ENCODE measurements around the gene NTN5. TPM values are rescaled to one million over a fixed set of nuclear protein-coding genes. Genes with fewer than 3 reads are reported as not detected.

Gene NTN5
- polyA plus RNA-seq, 6 donors from 2014 or later = not detected

DNA sequence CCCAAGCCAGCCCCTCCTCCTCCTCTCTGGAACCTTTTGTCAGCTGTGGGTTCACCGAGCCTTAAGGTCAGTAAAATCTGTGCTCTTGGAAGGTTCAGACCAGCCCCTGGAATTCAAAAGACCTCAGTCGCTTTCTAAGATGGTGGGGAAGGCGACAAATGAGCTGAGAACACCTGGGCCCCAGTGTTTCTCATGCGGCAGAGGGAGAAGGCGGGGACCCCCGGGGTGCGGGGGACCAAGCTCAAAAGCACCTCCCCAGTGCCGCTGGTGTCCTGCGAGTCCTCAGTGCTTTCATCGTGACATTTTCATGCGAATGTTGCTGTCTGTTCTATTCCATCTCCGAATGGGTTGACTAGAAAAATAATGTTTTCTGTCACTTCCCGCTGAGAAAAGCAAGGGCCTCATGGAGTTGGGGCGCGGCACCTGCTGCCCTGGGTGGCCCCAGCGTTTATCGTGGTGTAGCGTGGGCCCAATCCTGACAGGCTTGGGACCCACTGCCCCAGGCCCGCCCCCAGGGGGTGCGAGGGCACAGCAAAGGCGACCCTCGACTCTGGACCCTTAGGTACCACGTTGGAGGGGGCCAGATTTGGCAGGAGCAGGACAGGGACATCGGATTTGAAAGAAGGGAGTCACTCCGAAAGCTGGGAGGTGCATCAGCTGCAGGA, 751 bp upstream of the NTN5 start:
- peak overlapping the region in 1 of 6 donors; percentile 8 for H3K27ac Mint-ChIP-seq
- H3K9me3 Mint-ChIP-seq = peaks cover 0 to 11% (median 0%) of the 10 kb centered on the region in 7 donors

DNA sequence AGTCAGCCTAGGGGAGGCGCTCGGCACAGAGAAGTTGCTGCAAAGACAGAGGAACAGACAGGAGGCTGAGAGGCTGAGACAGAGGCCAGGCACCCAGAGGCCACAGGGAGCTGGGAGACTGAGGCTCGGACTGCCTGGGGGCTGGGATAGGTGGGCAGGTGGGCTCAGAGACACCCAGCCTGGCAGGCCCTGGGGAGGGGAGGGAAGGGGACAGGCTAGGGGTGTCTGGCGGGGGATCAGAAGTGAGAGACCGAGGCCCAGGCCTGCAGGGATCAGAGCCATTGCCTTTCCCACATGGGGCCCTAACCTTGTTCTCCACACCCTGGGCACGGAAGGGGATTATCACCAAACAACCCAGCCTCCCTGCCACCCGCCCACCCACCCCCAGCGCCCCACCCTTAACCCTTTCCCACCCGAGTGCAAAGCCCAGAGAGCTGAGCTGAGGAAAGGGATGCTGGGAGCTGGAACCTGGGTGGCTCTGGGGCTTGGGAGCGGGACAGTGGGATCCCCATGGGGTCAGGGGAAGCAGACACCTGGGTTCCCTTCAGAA, 1.3 kb downstream of the NTN5 start:
- Mint-ChIP-seq H3K36me3 (no peaks in the 10 kb centered on the region), H3K27ac (peak overlapping the region in 1 of 6 donors; percentile 85), H3K27me3 (peaks cover 0 to 5% (median 3%) of the 10 kb centered on the region in 3 donors), H3K9me3 (peaks cover 0 to 12% (median 0%) of the 10 kb centered on the region in 7 donors), H3K4me3 (no peak overlapping the region), H3K4me1 (peaks cover 14 to 17% (median 15%) of the 10 kb centered on the region in 3 donors)
- ATAC-seq (ENCODE audit: low read depth in 2 of 2) (no peak), DNase-seq (no peak)

More for the DNA sequence above, 751 bp upstream of the NTN5 start:
- Mint-ChIP-seq H3K4me1 (peaks cover 14 to 17% (median 15%) of the 10 kb centered on the region in 3 donors), H3K4me3 (no peak overlapping the region), H3K36me3 (no peaks in the 10 kb centered on the region), H3K27me3 (peaks cover 0 to 5% (median 3%) of the 10 kb centered on the region in 3 donors)
- ATAC-seq (ENCODE audit: low read depth in 2 of 2) (no peak), DNase-seq (no peak)

DNA sequence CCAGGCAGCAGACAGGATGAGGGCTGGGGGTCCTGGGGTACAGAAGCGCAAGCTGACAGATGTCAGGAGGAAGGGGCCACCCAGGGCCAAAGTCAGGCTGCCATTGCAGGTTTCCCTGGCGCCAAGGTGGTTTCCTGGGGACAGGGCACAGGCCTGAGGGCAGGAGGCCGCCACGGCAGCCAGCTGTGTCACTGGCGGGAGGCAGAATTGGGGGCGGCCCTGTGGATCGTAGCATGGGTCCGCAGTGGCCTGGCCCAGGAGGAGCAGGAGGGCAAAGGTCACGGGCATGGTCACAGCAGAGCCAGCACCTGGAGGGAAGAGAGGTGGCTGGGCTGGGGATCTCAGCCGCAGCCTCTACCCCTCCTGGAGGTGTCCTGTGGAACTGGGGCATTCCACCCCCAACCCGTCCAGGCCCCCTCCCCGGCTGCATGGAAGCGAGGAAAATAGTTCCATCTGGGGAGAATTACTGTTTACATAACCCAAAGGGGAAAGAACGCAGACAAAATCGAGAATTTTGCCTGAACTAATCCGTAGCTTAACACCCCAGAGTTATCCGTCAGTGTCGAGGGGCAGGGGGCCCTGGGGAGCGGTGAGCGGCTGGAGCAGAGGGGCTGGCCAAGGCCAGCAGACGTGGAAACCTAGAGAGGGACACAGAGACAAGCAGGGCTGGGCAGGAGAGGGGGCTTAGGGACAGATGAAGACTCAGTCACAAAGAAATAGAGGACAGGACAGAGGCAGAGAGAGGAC, 1.9 kb downstream of the NTN5 start:
- DNase-seq = no peak
- peak overlapping the region in 1 of 6 donors; percentile 85 for H3K27ac Mint-ChIP-seq

DNA sequence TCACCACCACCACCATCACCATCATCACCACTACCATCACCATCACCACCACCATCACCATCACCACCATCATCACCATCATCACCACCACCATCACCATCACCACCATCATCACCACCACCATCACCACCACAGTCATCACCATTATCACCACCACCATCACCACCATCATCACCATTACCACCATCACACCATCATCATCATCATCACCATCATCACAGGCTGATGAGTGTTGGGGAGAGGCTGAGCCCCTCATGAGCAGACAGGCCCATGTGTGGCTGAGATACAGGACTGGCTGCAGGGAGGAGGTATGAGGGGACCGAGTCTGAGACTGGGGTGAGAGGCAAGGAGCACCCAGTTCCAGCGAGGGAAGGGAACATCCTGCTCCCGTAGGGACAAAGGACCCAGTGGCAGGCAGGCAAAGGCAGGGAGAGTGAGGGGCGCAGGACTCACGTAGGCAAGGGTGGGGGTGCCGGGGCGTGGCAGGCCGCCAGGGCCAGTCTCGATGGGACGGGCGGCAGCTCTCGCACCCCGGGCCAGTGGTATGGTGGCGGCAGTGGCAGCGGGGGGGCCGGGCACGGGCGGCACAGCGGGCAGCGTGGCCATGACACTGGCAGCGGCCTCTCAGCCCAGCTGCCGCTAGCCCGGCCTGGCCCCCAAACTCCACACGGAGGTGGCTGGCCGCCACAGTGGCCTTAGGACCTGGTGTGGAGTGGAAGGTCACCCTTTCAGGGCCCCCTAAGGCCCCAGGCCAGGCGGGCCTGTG, 2.7 kb downstream of the NTN5 start:
- no peak overlapping the region for H3K4me3 Mint-ChIP-seq
- H3K27ac Mint-ChIP-seq = peak overlapping the region in 1 of 6 donors; percentile 66
- no peak for DNase-seq
- peaks cover 0 to 12% (median 0%) of the 10 kb centered on the region in 7 donors for H3K9me3 Mint-ChIP-seq
- no peak for ATAC-seq (ENCODE audit: low read depth in 2 of 2)
- peaks cover 8 to 11% (median 10%) of the 10 kb centered on the region in 3 donors for H3K4me1 Mint-ChIP-seq
- no peaks in the 10 kb centered on the region for H3K36me3 Mint-ChIP-seq
- H3K27me3 Mint-ChIP-seq = no peaks in the 10 kb centered on the region

More for the DNA sequence above, 1.9 kb downstream of the NTN5 start:
- H3K4me1 Mint-ChIP-seq = peaks cover 14 to 17% (median 15%) of the 10 kb centered on the region in 3 donors
- peaks cover 0 to 12% (median 0%) of the 10 kb centered on the region in 7 donors for H3K9me3 Mint-ChIP-seq
- no peak for ATAC-seq (ENCODE audit: low read depth in 2 of 2)
- H3K4me3 Mint-ChIP-seq = peak overlapping the region in 1 of 8 donors; percentile 52
- H3K27me3 Mint-ChIP-seq = peaks cover 0 to 5% (median 3%) of the 10 kb centered on the region in 3 donors
- no peaks in the 10 kb centered on the region for H3K36me3 Mint-ChIP-seq

DNA sequence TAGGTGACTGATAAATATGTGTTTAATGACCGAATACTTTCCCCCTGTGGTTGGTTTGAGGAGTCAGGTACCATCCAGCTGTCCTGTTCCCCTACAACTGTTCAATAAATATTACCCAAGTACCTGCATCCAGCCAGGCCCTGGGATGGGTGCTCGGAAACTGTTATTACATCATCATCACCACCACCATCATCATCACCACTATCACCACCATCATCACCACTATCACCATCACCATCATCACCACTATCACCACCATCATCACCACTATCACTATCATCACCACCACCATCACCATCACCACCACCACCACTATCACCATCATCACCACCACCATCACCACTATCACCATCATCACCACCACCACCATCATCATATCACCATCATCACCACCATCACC, 4.1 kb downstream of the NTN5 start:
- Mint-ChIP-seq H3K27me3 (no peaks in the 10 kb centered on the region), H3K27ac (peak overlapping the region in 3 of 6 donors; percentile 4 to 90 (median 54)), H3K4me3 (no peak overlapping the region), H3K4me1 (peaks cover 5 to 10% (median 7%) of the 10 kb centered on the region in 3 donors), H3K36me3 (no peaks in the 10 kb centered on the region), H3K9me3 (peaks cover 0 to 12% (median 0%) of the 10 kb centered on the region in 7 donors)
- DNase-seq (no peak), ATAC-seq (ENCODE audit: low read depth in 2 of 2) (no peak)

DNA sequence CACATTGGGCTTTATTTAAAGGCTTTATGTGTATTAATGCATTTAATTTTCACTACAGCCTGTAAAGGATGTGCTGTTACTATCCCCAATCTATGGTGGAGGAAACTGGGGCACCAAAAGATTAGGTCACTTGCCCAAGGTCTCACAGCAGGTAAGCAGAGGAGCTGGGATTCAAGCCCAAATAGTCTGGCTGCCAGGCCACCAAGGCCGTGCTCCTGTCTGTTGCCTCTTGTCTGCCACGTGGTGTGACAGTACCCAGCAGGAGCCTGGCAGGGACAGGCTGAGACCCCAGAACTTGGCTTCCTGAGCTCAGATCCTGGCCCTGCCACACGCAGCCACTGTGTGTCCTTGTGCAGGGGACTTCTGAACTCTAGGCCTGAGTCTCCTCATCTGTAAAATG, 4.5 kb downstream of the NTN5 start:
- Mint-ChIP-seq H3K4me1 (peaks cover 5 to 10% (median 7%) of the 10 kb centered on the region in 3 donors), H3K4me3 (no peak overlapping the region), H3K9me3 (peaks cover 0 to 12% (median 0%) of the 10 kb centered on the region in 7 donors), H3K27ac (no peak overlapping the region), H3K36me3 (no peaks in the 10 kb centered on the region), H3K27me3 (no peaks in the 10 kb centered on the region)
- ATAC-seq (ENCODE audit: low read depth in 2 of 2) (no peak), DNase-seq (no peak)

DNA sequence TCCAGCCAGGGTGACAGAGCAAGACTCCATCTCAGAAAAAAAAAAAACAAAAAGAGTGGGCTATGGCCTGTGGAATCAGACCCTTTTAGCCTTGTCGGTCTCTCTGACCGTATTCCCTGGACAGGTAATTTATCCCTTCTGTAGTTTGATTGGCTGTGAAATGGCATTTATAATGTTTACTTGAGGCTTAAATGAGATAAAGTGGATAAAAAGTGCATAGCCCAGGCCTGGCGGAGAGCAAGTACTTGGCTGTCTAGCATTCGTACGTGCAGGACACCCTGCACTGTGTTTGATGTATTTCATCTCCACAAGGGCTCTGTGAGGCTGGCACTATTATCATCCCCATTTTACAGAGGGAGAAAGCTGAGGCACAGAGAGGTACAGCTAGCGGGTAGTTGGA, 7.0 kb downstream of the NTN5 start:
- DNase-seq (no peak), ATAC-seq (ENCODE audit: low read depth in 2 of 2) (no peak)
- peaks cover 0 to 12% (median 0%) of the 10 kb centered on the region in 7 donors for H3K9me3 Mint-ChIP-seq
- H3K27me3 Mint-ChIP-seq = no peaks in the 10 kb centered on the region
- H3K27ac Mint-ChIP-seq = no peak overlapping the region
- H3K36me3 Mint-ChIP-seq = no peaks in the 10 kb centered on the region
- no peak overlapping the region for H3K4me3 Mint-ChIP-seq
- H3K4me1 Mint-ChIP-seq = peaks cover 10 to 19% (median 15%) of the 10 kb centered on the region in 3 donors

DNA sequence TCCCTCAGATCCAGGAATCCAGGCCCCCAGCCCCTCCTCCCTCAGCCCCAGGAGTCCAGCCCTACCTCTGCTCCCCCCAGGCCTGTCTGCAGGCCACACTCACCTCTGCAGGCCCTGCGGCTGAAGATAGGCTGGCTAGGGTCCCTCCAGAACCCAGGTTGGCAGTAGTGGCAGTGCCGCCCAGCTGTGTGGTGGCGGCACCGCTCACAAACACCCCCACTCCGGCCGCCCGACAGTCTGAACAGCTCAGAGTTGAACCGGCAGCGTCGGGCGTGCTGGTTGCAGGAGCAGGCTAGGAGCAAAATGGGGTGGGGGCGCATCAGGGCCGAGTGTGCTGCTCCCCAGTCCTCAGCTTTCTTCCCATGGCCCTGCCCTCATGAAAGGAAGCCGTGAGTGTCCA, 8.3 kb downstream of the NTN5 start:
- DNase-seq (no peak), ATAC-seq (ENCODE audit: low read depth in 2 of 2) (no peak)
- H3K4me1 Mint-ChIP-seq = peaks cover 9 to 20% (median 12%) of the 10 kb centered on the region in 3 donors
- H3K4me3 Mint-ChIP-seq = no peak overlapping the region
- no peaks in the 10 kb centered on the region for H3K36me3 Mint-ChIP-seq
- H3K27me3 Mint-ChIP-seq = no peaks in the 10 kb centered on the region
- peaks cover 0 to 6% (median 0%) of the 10 kb centered on the region in 7 donors for H3K9me3 Mint-ChIP-seq
- no peak overlapping the region for H3K27ac Mint-ChIP-seq

DNA sequence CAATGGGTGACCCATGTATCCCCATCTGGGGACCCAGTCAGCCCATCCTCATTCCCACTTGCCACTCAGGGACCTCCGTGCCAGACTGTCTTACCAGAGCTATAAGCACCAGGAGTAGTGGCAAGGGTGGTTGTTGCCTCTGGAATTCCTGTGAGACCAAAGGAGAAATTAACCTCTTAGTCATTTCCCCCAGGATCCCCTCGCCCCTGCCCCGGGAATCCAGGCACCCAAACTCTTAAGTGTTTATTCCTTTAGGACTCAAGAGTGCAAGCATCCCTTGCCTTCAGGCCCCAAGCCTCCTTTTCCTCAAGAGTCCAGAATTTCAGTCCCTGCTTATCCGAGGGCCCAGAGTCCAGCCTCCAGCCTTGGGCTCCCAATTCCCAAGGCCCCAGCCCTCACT, 9.2 kb downstream of the NTN5 start:
- ATAC-seq (ENCODE audit: low read depth in 2 of 2) (no peak), DNase-seq (no peak)
- Mint-ChIP-seq H3K36me3 (no peaks in the 10 kb centered on the region), H3K27me3 (no peaks in the 10 kb centered on the region), H3K4me3 (no peak overlapping the region), H3K4me1 (peaks cover 9 to 19% (median 12%) of the 10 kb centered on the region in 3 donors), H3K27ac (no peak overlapping the region), H3K9me3 (peaks cover 0 to 1% (median 0%) of the 10 kb centered on the region in 7 donors)

DNA sequence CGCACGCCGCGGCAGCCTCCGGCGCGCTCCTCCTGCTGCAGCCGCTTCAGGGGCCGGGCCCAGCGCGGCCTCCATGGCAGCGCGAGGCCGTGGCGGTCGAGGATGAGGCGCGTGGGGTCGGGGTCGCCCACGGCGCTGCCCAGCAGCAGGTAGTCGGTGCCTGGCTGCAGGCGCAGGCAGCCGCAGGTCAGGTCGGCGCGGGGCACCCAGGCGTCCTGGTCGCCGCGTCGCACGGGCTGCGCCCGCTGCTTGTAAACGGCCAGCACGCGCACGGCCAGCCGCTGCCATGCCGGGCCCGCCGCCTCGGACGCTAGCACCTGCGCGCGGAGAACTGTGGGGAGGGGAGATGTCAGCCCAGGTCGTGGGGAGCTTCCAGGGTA, 11.1 kb downstream of the NTN5 start:
- H3K4me1 Mint-ChIP-seq = peaks cover 9 to 19% (median 16%) of the 10 kb centered on the region in 3 donors
- H3K27me3 Mint-ChIP-seq = no peaks in the 10 kb centered on the region
- H3K4me3 Mint-ChIP-seq = no peak overlapping the region
- H3K27ac Mint-ChIP-seq = peak overlapping the region in 1 of 6 donors; percentile 73
- H3K36me3 Mint-ChIP-seq = no peaks in the 10 kb centered on the region
- DNase-seq = no peak
- no peak for ATAC-seq (ENCODE audit: low read depth in 2 of 2)
- no peaks in the 10 kb centered on the region for H3K9me3 Mint-ChIP-seq

DNA sequence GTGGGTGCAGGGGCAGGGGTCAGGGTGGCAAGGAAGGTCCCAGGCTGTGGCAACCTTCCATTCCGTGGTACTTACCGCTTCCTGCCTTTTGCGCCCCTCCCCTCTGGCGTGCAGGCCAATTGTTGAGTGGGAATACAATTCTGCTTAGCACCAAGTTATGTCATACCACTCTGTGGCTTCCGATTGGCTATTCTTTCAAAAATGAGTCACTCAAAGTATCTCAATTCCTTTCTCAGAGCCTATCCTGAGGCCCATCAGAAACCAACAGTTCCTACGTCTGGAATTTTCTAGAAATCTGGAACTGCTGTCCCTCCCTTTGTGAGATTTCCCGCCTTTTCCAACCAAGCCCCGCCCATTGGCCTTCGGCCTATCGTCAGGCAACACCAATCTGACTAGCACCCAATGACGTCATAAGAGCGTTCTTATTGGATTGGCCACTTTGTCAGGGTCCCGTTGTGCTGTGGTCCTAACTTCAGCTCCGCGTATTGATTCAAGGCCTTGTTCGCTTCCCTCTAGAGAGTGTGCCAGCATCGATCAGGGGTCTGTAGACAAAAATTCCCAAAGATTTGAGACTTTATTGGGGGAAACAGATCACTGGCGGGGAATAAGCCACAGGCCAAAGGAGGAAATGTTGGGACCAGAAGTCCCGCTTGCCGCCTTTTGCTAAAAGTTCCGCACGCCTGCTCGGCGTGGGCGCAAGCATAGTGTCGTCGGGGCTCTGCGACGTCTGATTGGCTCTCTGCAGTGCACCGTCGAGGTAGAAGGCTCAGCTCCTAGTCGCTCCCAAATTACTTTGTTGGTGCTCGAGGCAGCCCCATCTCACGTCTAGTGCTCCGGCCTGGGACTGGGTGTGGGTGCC, 11.7 kb downstream of the NTN5 start:
- peaks cover 9 to 19% (median 16%) of the 10 kb centered on the region in 3 donors for H3K4me1 Mint-ChIP-seq
- no peaks in the 10 kb centered on the region for H3K9me3 Mint-ChIP-seq
- peak; percentile 93 to 95 for ATAC-seq (ENCODE audit: low read depth in 2 of 2)
- peak overlapping the region; percentile 72 to 94 (median 90) for H3K4me3 Mint-ChIP-seq
- no peaks in the 10 kb centered on the region for H3K27me3 Mint-ChIP-seq
- peak overlapping the region; percentile 99 to 100 (median 99) for H3K27ac Mint-ChIP-seq
- H3K36me3 Mint-ChIP-seq = no peaks in the 10 kb centered on the region
- peak; percentile 89 for DNase-seq

DNA sequence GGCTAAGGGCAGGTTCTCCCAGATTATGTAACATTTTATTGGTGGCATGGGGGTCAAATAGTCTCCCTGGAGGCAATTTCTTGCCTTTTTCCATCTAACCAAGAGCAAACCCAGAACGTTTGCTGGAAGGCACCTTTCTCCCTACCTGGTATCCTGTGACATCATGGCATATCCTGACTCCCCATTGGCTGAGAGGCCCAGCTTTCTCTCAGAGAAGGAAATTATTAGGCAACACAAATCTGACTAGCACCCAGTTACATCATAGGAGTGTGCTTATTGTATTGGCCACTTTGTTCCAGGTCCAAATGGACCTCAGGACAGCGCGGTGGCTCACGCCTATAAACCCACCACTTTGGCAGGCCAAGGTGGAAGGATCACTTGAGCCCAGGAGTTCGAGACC, 13.0 kb downstream of the NTN5 start:
- ATAC-seq (ENCODE audit: low read depth in 2 of 2) = peak; percentile 14 to 27
- H3K4me1 Mint-ChIP-seq = peaks cover 9 to 19% (median 19%) of the 10 kb centered on the region in 3 donors
- peak; percentile 31 for DNase-seq

More for the DNA sequence above, 13.0 kb downstream of the NTN5 start:
- no peaks in the 10 kb centered on the region for H3K9me3 Mint-ChIP-seq
- H3K4me3 Mint-ChIP-seq = peak overlapping the region in 2 of 8 donors; percentile 15 to 39
- no peaks in the 10 kb centered on the region for H3K27me3 Mint-ChIP-seq
- H3K27ac Mint-ChIP-seq = peak overlapping the region in 2 of 6 donors; percentile 20 to 50
- no peaks in the 10 kb centered on the region for H3K36me3 Mint-ChIP-seq

Measured in naive B cell (primary cell).